ENCODE measurements around the gene NPTX2. TPM values are rescaled to one million over a fixed set of nuclear protein-coding genes. Genes with fewer than 3 reads are reported as not detected.

The NPTX2 gene
- total and polyA plus RNA-seq, 2 donors from 2014 or later: 0.26 to 2.0 TPM

DNA sequence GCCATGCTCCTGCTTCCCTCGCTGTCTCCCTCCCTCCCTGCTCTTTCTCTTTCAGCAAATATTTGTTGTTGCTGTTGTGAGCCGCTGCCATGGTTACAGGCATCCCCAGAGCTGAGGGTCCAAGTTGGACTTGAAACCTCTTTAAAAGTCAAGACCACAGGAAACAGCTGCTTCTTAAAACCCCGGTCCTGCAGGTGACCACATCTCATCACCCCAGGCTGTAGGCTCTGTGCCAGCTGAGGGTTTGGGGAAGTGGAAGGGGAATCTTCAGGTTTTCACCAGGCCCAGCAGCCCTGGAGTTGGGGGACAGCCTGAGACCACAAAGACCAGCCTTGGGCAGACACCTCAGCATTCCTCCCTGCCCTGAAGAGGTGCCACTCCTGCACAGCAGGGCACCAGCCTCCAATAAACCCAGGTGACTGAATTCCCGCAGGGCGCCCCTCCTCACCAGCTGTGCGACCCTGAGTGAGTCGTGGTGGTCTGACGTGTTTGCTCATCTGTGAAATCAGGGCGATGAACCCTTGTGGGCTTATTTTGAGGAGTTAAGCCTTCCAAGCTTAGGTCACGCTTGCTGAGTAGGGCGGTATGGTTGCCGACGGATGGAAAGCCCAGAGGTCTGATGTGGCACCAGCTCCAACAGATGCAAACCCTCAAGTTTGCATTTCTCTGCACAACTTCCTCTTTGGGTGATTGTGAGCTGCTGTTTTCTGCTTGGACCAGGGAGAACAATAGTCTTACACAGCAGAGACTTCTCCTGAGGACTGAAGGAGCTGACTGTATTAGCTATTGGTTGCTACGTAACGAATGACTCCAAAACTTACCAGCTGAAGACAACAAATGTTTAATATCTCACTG lies 24.8 kb downstream of the NPTX2 start:
- FAIRE-seq: no peak
- intact Hi-C loops (cut with DNase I): no loop called here

DNA sequence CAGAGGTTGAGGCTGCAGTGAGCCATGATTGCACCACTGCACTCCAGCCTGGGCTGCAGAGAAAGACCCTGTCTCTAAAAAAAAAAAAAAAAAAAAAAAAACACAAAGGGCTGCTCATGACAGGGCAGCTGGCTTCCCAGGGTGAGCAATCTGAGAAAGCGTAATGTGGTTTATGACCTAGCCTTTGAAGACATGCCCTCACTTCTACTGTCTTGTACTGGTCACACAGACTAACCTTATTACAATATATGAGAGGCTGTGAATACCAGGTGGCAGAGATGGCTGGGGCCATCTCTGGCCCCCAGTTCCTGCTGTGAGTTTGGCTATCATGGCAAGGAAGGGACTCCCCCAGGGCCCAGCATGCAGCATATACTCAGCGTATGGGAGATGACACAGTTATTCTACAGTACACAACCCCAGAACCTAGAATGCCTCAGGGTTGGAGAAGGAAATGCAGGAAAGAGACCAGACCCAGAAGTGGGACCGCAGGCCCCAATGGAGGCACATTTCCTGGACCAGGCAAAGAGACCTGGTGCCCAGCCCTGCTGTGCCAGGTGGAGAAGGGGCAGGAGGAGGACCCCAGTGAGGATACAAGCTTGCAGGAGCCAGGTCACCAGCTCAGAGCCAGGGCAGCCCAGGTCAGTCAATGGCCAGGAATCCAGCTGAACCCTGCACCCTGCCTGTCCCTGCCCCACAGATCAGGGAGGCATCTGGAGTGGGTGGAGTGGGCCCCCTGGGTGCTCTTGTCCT lies 26.3 kb downstream of the NPTX2 start:
- Histone ChIP-seq H3K4me3 (ENCODE audit: low read length in 3 of 3) (no peak overlapping the region), H3K9ac (ENCODE audit: low read length in 3 of 3) (no peak overlapping the region), H3K27ac (ENCODE audit: low read depth in 2 of 2, low read length in 2 of 2) (no peak overlapping the region), H3K4me1 (ENCODE audit: control insufficient read depth in 2 of 3, insufficient read depth in 2 of 3, low read depth in 1 of 3, low read length in 3 of 3) (no peaks in the 10 kb centered on the region), H3K27me3 (ENCODE audit: control insufficient read depth, insufficient read depth, low read length) (no peaks in the 10 kb centered on the region), H3K9me3 (ENCODE audit: control insufficient read depth in 2 of 3, insufficient read depth in 1 of 3, low read length in 3 of 3) (peaks cover 0 to 12% (median 4%) of the 10 kb centered on the region in 3 donors), H3K36me3 (ENCODE audit: control insufficient read depth in 2 of 3, insufficient read depth in 3 of 3, low read length in 3 of 3) (no peaks in the 10 kb centered on the region)
- intact Hi-C loops (cut with DNase I): no loop called here
- FAIRE-seq (no peak), DNase-seq (no peak)
- TF ChIP-seq, protein P1, sequence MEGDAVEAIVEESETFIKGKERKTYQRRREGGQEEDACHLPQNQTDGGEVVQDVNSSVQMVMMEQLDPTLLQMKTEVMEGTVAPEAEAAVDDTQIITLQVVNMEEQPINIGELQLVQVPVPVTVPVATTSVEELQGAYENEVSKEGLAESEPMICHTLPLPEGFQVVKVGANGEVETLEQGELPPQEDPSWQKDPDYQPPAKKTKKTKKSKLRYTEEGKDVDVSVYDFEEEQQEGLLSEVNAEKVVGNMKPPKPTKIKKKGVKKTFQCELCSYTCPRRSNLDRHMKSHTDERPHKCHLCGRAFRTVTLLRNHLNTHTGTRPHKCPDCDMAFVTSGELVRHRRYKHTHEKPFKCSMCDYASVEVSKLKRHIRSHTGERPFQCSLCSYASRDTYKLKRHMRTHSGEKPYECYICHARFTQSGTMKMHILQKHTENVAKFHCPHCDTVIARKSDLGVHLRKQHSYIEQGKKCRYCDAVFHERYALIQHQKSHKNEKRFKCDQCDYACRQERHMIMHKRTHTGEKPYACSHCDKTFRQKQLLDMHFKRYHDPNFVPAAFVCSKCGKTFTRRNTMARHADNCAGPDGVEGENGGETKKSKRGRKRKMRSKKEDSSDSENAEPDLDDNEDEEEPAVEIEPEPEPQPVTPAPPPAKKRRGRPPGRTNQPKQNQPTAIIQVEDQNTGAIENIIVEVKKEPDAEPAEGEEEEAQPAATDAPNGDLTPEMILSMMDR (IDR thresholded peaks at IDR 0.05; ENCODE audit: borderline replicate concordance, extremely low read depth, insufficient read depth): no peak

More for the DNA sequence above, 24.8 kb downstream of the NPTX2 start:
- Histone ChIP-seq H3K4me3 (ENCODE audit: low read length in 3 of 3) (no peak overlapping the region), H3K27me3 (ENCODE audit: control insufficient read depth, insufficient read depth, low read length) (no peaks in the 10 kb centered on the region), H3K4me1 (ENCODE audit: control insufficient read depth in 2 of 3, insufficient read depth in 2 of 3, low read depth in 1 of 3, low read length in 3 of 3) (no peaks in the 10 kb centered on the region), H3K36me3 (ENCODE audit: control insufficient read depth in 2 of 3, insufficient read depth in 3 of 3, low read length in 3 of 3) (no peaks in the 10 kb centered on the region), H3K9ac (ENCODE audit: low read length in 3 of 3) (no peak overlapping the region), H3K27ac (ENCODE audit: low read depth in 2 of 2, low read length in 2 of 2) (no peak overlapping the region), H3K9me3 (ENCODE audit: control insufficient read depth in 2 of 3, insufficient read depth in 1 of 3, low read length in 3 of 3) (peaks cover 0 to 12% (median 5%) of the 10 kb centered on the region in 3 donors)
- DNase-seq: peak in 3 of 5 donors; percentile 65 to 80 (median 66)
- TF ChIP-seq, protein P1 (IDR thresholded peaks at IDR 0.05; ENCODE audit: borderline replicate concordance, extremely low read depth, insufficient read depth): no peak

DNA sequence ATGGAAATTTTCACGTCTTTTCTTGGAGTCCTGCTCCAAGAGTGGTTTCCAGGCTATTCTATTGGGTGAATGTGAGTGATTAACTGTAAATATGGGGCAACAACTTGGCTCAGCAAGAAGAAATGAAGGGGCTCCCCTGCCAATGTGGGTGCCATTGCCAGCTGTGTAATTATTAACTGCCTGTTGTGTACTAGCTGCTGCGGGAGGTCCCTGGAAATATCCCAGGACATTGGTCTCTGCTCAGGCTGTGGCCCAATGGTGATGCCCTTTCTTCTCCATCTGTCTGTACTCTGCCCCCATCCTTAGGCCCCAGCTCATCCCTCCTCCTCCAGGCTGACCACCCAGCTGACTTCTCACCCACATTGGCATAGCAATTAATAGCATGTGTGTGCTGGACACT lies 29.4 kb downstream of the NPTX2 start:
- intact Hi-C loops (cut with DNase I): no loop called here
- Histone ChIP-seq H3K27me3 (ENCODE audit: control insufficient read depth, insufficient read depth, low read length) (no peaks in the 10 kb centered on the region), H3K36me3 (ENCODE audit: control insufficient read depth in 2 of 3, insufficient read depth in 3 of 3, low read length in 3 of 3) (no peaks in the 10 kb centered on the region), H3K9ac (ENCODE audit: low read length in 3 of 3) (no peak overlapping the region), H3K4me3 (ENCODE audit: low read length in 3 of 3) (no peak overlapping the region), H3K9me3 (ENCODE audit: control insufficient read depth in 2 of 3, insufficient read depth in 1 of 3, low read length in 3 of 3) (peaks cover 0 to 2% (median 0%) of the 10 kb centered on the region in 3 donors), H3K27ac (ENCODE audit: low read depth in 2 of 2, low read length in 2 of 2) (no peak overlapping the region), H3K4me1 (ENCODE audit: control insufficient read depth in 2 of 3, insufficient read depth in 2 of 3, low read depth in 1 of 3, low read length in 3 of 3) (no peaks in the 10 kb centered on the region)
- DNase-seq (no peak), FAIRE-seq (no peak)
- TF ChIP-seq, protein P1 (IDR thresholded peaks at IDR 0.05; ENCODE audit: borderline replicate concordance, extremely low read depth, insufficient read depth): no peak

Data from kidney (tissue), 14 donors.